ENCODE measurements around the gene SLC12A6.

DNA sequence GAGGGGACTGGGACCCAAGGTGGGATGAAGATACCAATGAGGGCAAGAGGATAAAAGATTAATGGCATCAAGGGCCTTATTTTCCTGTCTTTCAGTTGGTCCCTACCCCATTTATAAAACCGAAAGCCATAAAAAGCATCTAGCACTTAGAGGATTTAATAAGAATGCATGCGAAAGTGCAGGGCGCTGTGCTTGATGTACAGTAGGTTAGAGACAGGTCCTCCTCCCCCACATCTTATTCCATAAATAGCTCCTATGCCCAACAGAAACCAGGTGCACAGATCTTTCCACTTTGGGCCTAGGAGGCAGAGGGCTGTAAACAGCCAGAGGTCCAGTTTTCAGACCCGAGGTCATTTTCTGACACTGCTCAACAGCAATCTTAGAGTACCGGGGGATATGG, 28.3 kb upstream of the SLC12A6 start:
- TF ChIP-seq, protein P1, sequence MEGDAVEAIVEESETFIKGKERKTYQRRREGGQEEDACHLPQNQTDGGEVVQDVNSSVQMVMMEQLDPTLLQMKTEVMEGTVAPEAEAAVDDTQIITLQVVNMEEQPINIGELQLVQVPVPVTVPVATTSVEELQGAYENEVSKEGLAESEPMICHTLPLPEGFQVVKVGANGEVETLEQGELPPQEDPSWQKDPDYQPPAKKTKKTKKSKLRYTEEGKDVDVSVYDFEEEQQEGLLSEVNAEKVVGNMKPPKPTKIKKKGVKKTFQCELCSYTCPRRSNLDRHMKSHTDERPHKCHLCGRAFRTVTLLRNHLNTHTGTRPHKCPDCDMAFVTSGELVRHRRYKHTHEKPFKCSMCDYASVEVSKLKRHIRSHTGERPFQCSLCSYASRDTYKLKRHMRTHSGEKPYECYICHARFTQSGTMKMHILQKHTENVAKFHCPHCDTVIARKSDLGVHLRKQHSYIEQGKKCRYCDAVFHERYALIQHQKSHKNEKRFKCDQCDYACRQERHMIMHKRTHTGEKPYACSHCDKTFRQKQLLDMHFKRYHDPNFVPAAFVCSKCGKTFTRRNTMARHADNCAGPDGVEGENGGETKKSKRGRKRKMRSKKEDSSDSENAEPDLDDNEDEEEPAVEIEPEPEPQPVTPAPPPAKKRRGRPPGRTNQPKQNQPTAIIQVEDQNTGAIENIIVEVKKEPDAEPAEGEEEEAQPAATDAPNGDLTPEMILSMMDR (IDR thresholded peaks at IDR 0.05): no peak
- TF ChIP-seq POLR2AphosphoS5 (IDR thresholded peaks at IDR 0.05) (no peak), POLR2A (IDR thresholded peaks at IDR 0.05) (no peak), EP300 (IDR thresholded peaks at IDR 0.05) (no peak)

Data from stomach (tissue), 4 donors.